Measurements from ENCODE around the gene POLD2.
A peak's percentile ranks its signal among the peaks of the same experiment; 100 is the strongest.

The POLD2 gene

GRCh38 chr7:44086627-44087026 is 36.7 kb downstream of the POLD2 start:
- no peak for FAIRE-seq
- no peak for DNase-seq (ENCODE audit: extremely low spot score, insufficient read length, low read depth)

GRCh38 chr7:44085546-44085945 is 37.8 kb downstream of the POLD2 start:
- FAIRE-seq, result no peak
- no peak for DNase-seq (ENCODE audit: extremely low spot score, insufficient read length, low read depth)

GRCh38 chr7:44084701-44085100 is 38.6 kb downstream of the POLD2 start:
- no peak for FAIRE-seq
- DNase-seq (ENCODE audit: extremely low spot score, insufficient read length, low read depth), result no peak

- DNase-seq (ENCODE audit: extremely low spot score, insufficient read length, low read depth) (no peak), FAIRE-seq (no peak)
Observed at GRCh38 chr7:44083796-44084195, 39.6 kb downstream of the POLD2 start.

GRCh38 chr7:44082541-44083207 is 40.7 kb downstream of the POLD2 start:
- peak; percentile 96 for FAIRE-seq

GRCh38 chr7:44081266-44081748 is 42.0 kb downstream of the POLD2 start:
- DNase-seq (ENCODE audit: extremely low spot score, insufficient read length, low read depth) (no peak), FAIRE-seq (no peak)

More at GRCh38 chr7:44082541-44083207, 40.7 kb downstream of the POLD2 start:
- DNase-seq (ENCODE audit: extremely low spot score, insufficient read length, low read depth), result peak; percentile 94

- no peak for FAIRE-seq
- DNase-seq (ENCODE audit: extremely low spot score, insufficient read length, low read depth), result no peak
Observed at GRCh38 chr7:44080686-44081265, 42.6 kb downstream of the POLD2 start.

GRCh38 chr7:44080118-44080517 is 43.2 kb downstream of the POLD2 start:
- DNase-seq (ENCODE audit: extremely low spot score, insufficient read length, low read depth) (no peak), FAIRE-seq (no peak)

GRCh38 chr7:44079331-44080021 is 43.9 kb downstream of the POLD2 start:
- no peak for DNase-seq (ENCODE audit: extremely low spot score, insufficient read length, low read depth)

GRCh38 chr7:44078521-44078920 is 44.8 kb downstream of the POLD2 start:
- FAIRE-seq, result no peak
- no peak for DNase-seq (ENCODE audit: extremely low spot score, insufficient read length, low read depth)

More at GRCh38 chr7:44079331-44080021, 43.9 kb downstream of the POLD2 start:
- no peak for FAIRE-seq

GRCh38 chr7:44077681-44078091 is 45.7 kb downstream of the POLD2 start:
- FAIRE-seq (no peak), DNase-seq (ENCODE audit: extremely low spot score, insufficient read length, low read depth) (no peak)

GRCh38 chr7:44077061-44077460 is 46.3 kb downstream of the POLD2 start:
- DNase-seq (ENCODE audit: extremely low spot score, insufficient read length, low read depth) (no peak), FAIRE-seq (no peak)

GRCh38 chr7:44076101-44076895 is 47.0 kb downstream of the POLD2 start:
- no peak for FAIRE-seq

GRCh38 chr7:44075296-44076075 is 47.9 kb downstream of the POLD2 start:
- DNase-seq (ENCODE audit: extremely low spot score, insufficient read length, low read depth) (no peak), FAIRE-seq (no peak)

More at GRCh38 chr7:44076101-44076895, 47.0 kb downstream of the POLD2 start:
- no peak for DNase-seq (ENCODE audit: extremely low spot score, insufficient read length, low read depth)

GRCh38 chr7:44074349-44074695 is 49.0 kb downstream of the POLD2 start:
- FAIRE-seq (no peak), DNase-seq (ENCODE audit: extremely low spot score, insufficient read length, low read depth) (no peak)

GRCh38 chr7:44073664-44074348 is 49.5 kb downstream of the POLD2 start:
- peak; percentile 70 for FAIRE-seq
- no peak for DNase-seq (ENCODE audit: extremely low spot score, insufficient read length, low read depth)

- FAIRE-seq (no peak), DNase-seq (ENCODE audit: extremely low spot score, insufficient read length, low read depth) (no peak)
Observed at GRCh38 chr7:44072364-44073231, 50.8 kb downstream of the POLD2 start.

- FAIRE-seq (no peak), DNase-seq (ENCODE audit: extremely low spot score, insufficient read length, low read depth) (no peak)
Observed at GRCh38 chr7:44071726-44072363, 51.5 kb downstream of the POLD2 start.
